ENCODE data around the gene USP12.

DNA sequence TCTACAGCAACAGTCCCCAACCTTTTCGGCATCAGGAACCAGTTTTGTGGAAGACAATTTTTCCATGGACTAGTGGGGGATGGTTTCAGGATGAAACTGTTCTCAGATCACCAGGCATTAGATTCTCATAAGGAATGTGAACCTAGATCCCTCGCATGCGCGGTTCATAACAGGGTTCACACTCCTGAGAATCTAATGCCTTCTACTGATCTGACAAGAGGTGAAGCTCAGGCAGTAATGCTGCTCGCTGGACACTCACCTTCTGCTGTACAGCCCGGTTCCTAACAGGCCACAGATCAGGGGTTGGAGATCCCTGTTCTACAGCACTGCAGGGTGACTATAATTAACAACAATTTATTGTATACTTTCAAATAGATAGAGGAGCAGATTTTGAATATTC lies 21.9 kb downstream of the USP12 start:
- TF ChIP-seq POLR2A (IDR thresholded peaks at IDR 0.05) = no peak
- TF ChIP-seq, protein P1, sequence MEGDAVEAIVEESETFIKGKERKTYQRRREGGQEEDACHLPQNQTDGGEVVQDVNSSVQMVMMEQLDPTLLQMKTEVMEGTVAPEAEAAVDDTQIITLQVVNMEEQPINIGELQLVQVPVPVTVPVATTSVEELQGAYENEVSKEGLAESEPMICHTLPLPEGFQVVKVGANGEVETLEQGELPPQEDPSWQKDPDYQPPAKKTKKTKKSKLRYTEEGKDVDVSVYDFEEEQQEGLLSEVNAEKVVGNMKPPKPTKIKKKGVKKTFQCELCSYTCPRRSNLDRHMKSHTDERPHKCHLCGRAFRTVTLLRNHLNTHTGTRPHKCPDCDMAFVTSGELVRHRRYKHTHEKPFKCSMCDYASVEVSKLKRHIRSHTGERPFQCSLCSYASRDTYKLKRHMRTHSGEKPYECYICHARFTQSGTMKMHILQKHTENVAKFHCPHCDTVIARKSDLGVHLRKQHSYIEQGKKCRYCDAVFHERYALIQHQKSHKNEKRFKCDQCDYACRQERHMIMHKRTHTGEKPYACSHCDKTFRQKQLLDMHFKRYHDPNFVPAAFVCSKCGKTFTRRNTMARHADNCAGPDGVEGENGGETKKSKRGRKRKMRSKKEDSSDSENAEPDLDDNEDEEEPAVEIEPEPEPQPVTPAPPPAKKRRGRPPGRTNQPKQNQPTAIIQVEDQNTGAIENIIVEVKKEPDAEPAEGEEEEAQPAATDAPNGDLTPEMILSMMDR (IDR thresholded peaks at IDR 0.05) = no peak
